HEK293 (cell line): ENCODE measurements around the gene CHST14.

ENCODE experiments used
- KLF16 ChIP-seq: fragments of 450-650 bp; formaldehyde crosslinking; IDR thresholded peaks from 2 replicates; pipeline ENCODE4 v1.5.1; 2017; ENCODE audit warnings: missing biosample characterization, missing genetic modification characterization
- KLF7 ChIP-seq: fragments of 450-650 bp; formaldehyde crosslinking; IDR thresholded peaks from 2 replicates; pipeline ENCODE4 v1.5.1; 2016; ENCODE audit warnings: missing biosample characterization, missing genetic modification characterization, borderline replicate concordance
- OVOL3 ChIP-seq: fragments of 450-650 bp; formaldehyde crosslinking; IDR thresholded peaks from 2 replicates; pipeline ENCODE4 v1.5.1; 2016; ENCODE audit warnings: missing biosample characterization, missing genetic modification characterization
- PRDM10 ChIP-seq: fragments of 450-650 bp; formaldehyde crosslinking; IDR thresholded peaks from 2 replicates; pipeline ENCODE4 v1.5.1; 2016; ENCODE audit warnings: missing biosample characterization, missing genetic modification characterization
- ZBTB7A ChIP-seq: fragments of 450-650 bp; formaldehyde crosslinking; IDR thresholded peaks from 2 replicates; pipeline ENCODE4 v1.5.1; 2016; ENCODE audit warnings: low read depth, missing biosample characterization, missing genetic modification characterization
- ZBTB8A ChIP-seq: fragments of 450-650 bp; formaldehyde crosslinking; IDR thresholded peaks from 2 replicates; pipeline ENCODE4 v1.5.1; 2016; ENCODE audit warnings: missing biosample characterization, missing genetic modification characterization
- ZNF239 ChIP-seq: fragments of 450-650 bp; formaldehyde crosslinking; IDR thresholded peaks from 2 replicates; pipeline ENCODE4 v1.5.1; 2016; ENCODE audit warnings: missing biosample characterization, missing genetic modification characterization
- ZNF350 ChIP-seq: fragments of 450-650 bp; formaldehyde crosslinking; IDR thresholded peaks from 2 replicates; pipeline ENCODE4 v1.5.0; 2017; ENCODE audit warnings: missing biosample characterization, mild to moderate bottlenecking, missing genetic modification characterization
- ZNF416 ChIP-seq: fragments of 450-650 bp; formaldehyde crosslinking; IDR thresholded peaks from 2 replicates; pipeline ENCODE4 v1.5.1; 2016; ENCODE audit warnings: missing biosample characterization, missing genetic modification characterization
- ZNF473 ChIP-seq: fragments of 450-650 bp; formaldehyde crosslinking; IDR thresholded peaks from 2 replicates; pipeline ENCODE4 v1.5.1; 2017; ENCODE audit warnings: missing biosample characterization, missing genetic modification characterization
- ZNF513 ChIP-seq: fragments of 450-650 bp; IDR thresholded peaks from 2 replicates; pipeline ENCODE4 v1.5.1; 2018; ENCODE audit warnings: missing biosample characterization, missing genetic modification characterization
- ZNF514 ChIP-seq: fragments of 450-650 bp; formaldehyde crosslinking; IDR thresholded peaks from 2 replicates; pipeline ENCODE4 v1.5.1; 2016; ENCODE audit warnings: missing biosample characterization, missing genetic modification characterization
- ZNF529 ChIP-seq: fragments of 450-650 bp; formaldehyde crosslinking; IDR thresholded peaks from 2 replicates; pipeline ENCODE4 v1.5.1; 2017; ENCODE audit warnings: missing genetic modification characterization, missing biosample characterization; ENCODE audit not compliant: insufficient replicate concordance
- ZNF664 ChIP-seq: fragments of 450-650 bp; formaldehyde crosslinking; IDR thresholded peaks from 2 replicates; pipeline ENCODE4 v1.5.1; 2016; ENCODE audit warnings: missing biosample characterization, missing genetic modification characterization
- ZNF692 ChIP-seq: fragments of 450-650 bp; formaldehyde crosslinking; IDR thresholded peaks from 2 replicates; pipeline ENCODE4 v1.5.1; 2016; ENCODE audit warnings: missing biosample characterization, missing genetic modification characterization
- ZNF76 ChIP-seq: fragments of 450-650 bp; formaldehyde crosslinking; IDR thresholded peaks from 2 replicates; pipeline ENCODE4; 2016; ENCODE audit warnings: low read depth, missing biosample characterization, missing genetic modification characterization, borderline replicate concordance
- ZNF768 ChIP-seq: fragments of 450-650 bp; formaldehyde crosslinking; IDR thresholded peaks from 2 replicates; pipeline ENCODE4 v1.5.1; 2018; ENCODE audit warnings: missing biosample characterization, mild to moderate bottlenecking, missing genetic modification characterization
- ZSCAN16 ChIP-seq: fragments of 450-650 bp; formaldehyde crosslinking; IDR thresholded peaks from 2 replicates; pipeline ENCODE4 v1.5.1; 2016; ENCODE audit warnings: missing biosample characterization, missing genetic modification characterization
- ZSCAN18 ChIP-seq: fragments of 450-650 bp; formaldehyde crosslinking; IDR thresholded peaks from 2 replicates; pipeline ENCODE4 v1.5.1; 2016; ENCODE audit warnings: missing biosample characterization, missing genetic modification characterization
- TF ChIP-seq, protein P1 (sequence below): fragments of 450-650 bp; formaldehyde crosslinking; optimal IDR thresholded peaks from 2 replicates; pipeline ENCODE3; 2016; ENCODE audit warnings: missing biosample characterization, mild to moderate bottlenecking, missing genetic modification characterization
- TF ChIP-seq, protein P2 (sequence below): fragments of 450-650 bp; formaldehyde crosslinking; IDR thresholded peaks from 2 replicates; pipeline ENCODE4 v1.5.1; 2017; ENCODE audit warnings: missing biosample characterization, missing genetic modification characterization
- TF ChIP-seq, protein P3 (sequence below): fragments of 450-650 bp; formaldehyde crosslinking; IDR thresholded peaks from 2 replicates; pipeline ENCODE4 v1.5.1; 2016; ENCODE audit warnings: missing biosample characterization, missing genetic modification characterization
- TF ChIP-seq, protein P4 (sequence below): fragments of 450-650 bp; formaldehyde crosslinking; IDR thresholded peaks from 2 replicates; pipeline ENCODE4 v1.5.1; 2016; ENCODE audit warnings: missing biosample characterization, missing genetic modification characterization

The CHST14 gene

DNA sequence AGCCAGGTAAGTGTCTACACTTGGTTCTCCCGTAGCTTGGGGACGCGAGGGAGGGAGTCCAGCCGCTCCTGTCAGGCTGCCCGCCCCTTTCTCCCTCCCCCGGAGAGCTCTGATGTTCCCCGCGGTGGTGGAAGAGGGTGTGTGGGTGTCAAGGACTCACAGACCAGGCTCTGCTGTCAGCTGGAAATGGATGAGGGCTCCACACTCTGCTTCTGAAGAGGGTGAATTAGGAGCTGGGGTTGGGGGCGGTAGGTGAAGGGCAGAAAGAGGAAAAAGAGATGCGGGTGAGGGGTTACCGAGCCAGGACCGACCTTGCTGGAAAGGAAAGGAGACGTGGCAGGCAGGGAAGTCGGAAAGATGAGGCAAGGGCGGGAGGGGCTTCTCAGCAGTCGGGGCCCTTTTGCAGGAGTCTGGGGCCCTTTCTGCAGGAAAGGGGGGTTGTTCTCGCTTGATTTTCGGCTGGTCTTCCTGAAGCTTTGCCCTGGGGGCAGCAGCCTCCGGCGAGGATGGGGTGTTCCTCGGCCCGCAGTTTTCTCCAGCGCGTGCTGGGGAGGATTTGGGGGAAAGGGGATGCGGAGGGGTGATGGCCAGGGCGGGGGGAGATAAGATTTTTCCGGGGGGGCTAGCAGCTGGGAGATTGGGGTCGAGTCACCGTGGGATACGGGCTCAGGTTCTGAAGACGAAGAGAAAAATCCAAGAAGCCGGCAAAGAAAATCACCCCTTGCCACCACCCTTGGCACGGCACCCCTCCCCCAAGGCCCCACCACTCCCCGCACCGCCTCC is 30.6 kb upstream of the CHST14 start (continued):
- TF ChIP-seq, protein P1, sequence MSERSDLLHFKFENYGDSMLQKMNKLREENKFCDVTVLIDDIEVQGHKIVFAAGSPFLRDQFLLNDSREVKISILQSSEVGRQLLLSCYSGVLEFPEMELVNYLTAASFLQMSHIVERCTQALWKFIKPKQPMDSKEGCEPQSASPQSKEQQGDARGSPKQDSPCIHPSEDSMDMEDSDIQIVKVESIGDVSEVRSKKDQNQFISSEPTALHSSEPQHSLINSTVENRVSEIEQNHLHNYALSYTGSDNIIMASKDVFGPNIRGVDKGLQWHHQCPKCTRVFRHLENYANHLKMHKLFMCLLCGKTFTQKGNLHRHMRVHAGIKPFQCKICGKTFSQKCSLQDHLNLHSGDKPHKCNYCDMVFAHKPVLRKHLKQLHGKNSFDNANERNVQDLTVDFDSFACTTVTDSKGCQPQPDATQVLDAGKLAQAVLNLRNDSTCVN (tag by site-specific recombination): no peak
- TF ChIP-seq ZNF350 (tag by site-specific recombination): no peak
- TF ChIP-seq ZBTB7A (tag by site-specific recombination): 0 out of 2 replicates have a peak, but pooled peaks have one; percentile 26
- TF ChIP-seq KLF7: no peak
- TF ChIP-seq ZNF514 (tag by site-specific recombination): no peak
- no peak for TF ChIP-seq ZNF239 (tag by site-specific recombination)
- no peak for TF ChIP-seq OVOL3 (tag by site-specific recombination)
- TF ChIP-seq ZNF473: no peak
- no peak for TF ChIP-seq ZNF768
- TF ChIP-seq, protein P2, sequence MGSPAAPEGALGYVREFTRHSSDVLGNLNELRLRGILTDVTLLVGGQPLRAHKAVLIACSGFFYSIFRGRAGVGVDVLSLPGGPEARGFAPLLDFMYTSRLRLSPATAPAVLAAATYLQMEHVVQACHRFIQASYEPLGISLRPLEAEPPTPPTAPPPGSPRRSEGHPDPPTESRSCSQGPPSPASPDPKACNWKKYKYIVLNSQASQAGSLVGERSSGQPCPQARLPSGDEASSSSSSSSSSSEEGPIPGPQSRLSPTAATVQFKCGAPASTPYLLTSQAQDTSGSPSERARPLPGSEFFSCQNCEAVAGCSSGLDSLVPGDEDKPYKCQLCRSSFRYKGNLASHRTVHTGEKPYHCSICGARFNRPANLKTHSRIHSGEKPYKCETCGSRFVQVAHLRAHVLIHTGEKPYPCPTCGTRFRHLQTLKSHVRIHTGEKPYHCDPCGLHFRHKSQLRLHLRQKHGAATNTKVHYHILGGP: no peak
- no peak for TF ChIP-seq ZNF529 (tag by site-specific recombination)
- TF ChIP-seq ZNF76 (tag by site-specific recombination): peak; percentile 14; the same call in 1 of the 2 replicates
- TF ChIP-seq PRDM10: peak; percentile 87
- peak; percentile 53 for TF ChIP-seq ZBTB8A (tag by site-specific recombination)
- no peak for TF ChIP-seq ZNF416 (tag by site-specific recombination)
- TF ChIP-seq, protein P3, sequence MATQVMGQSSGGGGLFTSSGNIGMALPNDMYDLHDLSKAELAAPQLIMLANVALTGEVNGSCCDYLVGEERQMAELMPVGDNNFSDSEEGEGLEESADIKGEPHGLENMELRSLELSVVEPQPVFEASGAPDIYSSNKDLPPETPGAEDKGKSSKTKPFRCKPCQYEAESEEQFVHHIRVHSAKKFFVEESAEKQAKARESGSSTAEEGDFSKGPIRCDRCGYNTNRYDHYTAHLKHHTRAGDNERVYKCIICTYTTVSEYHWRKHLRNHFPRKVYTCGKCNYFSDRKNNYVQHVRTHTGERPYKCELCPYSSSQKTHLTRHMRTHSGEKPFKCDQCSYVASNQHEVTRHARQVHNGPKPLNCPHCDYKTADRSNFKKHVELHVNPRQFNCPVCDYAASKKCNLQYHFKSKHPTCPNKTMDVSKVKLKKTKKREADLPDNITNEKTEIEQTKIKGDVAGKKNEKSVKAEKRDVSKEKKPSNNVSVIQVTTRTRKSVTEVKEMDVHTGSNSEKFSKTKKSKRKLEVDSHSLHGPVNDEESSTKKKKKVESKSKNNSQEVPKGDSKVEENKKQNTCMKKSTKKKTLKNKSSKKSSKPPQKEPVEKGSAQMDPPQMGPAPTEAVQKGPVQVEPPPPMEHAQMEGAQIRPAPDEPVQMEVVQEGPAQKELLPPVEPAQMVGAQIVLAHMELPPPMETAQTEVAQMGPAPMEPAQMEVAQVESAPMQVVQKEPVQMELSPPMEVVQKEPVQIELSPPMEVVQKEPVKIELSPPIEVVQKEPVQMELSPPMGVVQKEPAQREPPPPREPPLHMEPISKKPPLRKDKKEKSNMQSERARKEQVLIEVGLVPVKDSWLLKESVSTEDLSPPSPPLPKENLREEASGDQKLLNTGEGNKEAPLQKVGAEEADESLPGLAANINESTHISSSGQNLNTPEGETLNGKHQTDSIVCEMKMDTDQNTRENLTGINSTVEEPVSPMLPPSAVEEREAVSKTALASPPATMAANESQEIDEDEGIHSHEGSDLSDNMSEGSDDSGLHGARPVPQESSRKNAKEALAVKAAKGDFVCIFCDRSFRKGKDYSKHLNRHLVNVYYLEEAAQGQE: no peak
- TF ChIP-seq KLF16 (tag by site-specific recombination): no peak
- TF ChIP-seq ZNF513 (tag by site-specific recombination): no peak
- 0 out of 2 replicates have a peak, but pooled peaks have one; percentile 16 for TF ChIP-seq ZNF692
- TF ChIP-seq, protein P4, sequence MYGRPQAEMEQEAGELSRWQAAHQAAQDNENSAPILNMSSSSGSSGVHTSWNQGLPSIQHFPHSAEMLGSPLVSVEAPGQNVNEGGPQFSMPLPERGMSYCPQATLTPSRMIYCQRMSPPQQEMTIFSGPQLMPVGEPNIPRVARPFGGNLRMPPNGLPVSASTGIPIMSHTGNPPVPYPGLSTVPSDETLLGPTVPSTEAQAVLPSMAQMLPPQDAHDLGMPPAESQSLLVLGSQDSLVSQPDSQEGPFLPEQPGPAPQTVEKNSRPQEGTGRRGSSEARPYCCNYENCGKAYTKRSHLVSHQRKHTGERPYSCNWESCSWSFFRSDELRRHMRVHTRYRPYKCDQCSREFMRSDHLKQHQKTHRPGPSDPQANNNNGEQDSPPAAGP (tag by site-specific recombination): peak; percentile 11; the same call in 1 of the 2 replicates
- no peak for TF ChIP-seq ZNF664 (tag by site-specific recombination)
- no peak for TF ChIP-seq ZSCAN16 (tag by site-specific recombination)
- TF ChIP-seq ZSCAN18: no peak
